Globus pallidus (tissue), 1 donor: ENCODE results near the gene APLNR.
"Not testable (repeated sequence)": the region's sequence is repeated elsewhere in the genome, so short reads cannot be mapped to it uniquely, and the experiment has no call there.

Experiments
- DNase-seq: peaks from one replicate; pipeline ENCODE4 v3.0.0-alpha.2; 2015; ENCODE audit warnings: low spot score

The APLNR gene

DNA sequence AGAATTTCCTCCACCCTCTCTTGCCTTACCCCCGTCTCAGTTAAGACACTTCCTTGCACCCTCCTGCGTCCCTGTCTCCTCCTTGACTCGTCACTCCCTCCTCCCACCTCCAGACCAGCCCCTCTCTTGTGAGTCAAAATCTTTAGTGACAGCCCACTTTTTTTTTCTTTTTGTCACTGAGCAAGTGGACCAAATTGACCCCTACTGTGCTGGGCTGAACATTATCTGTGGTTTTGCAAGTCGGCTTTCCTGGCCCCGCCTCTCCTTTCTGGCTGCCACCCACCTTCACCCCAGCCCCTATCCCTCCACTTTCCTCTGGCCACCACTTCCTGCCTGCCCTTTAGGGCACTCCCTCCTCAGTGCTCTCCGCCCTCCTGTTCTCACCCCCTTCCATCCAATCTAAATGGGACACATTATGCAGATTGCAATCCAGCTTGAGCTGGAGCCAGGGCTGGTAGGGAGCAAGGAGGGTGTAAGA is at the start of gene APLNR:
TSS of gene APLNR (minus strand) at position 47 of the 478 bp plus-strand sequence. CDS start 246 bp downstream, outside the sequence.
- DNase-seq: no peak

GRCh38 chr11:57283231-57283990 is 46.4 kb upstream of the APLNR start:
- DNase-seq: no peak

DNA sequence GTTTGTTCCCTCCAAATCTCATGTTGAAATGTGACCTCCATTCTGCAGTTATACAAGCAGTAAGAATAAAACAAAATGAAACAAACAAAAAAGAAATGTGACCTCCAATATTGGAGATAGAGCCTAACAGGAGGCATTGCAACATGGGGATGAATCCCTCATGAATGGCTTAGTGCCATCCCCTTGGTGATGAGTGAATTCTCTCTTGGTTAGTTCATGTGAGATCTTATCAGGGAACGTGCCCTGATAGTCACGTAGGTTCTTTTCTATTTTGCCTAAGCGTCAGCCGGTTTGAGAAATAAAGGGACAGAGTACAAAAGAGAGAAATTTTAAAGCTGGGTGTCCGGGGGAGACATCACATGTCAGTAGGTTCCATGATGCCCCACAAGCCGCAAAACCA is 44.5 kb upstream of the APLNR start:
- DNase-seq: not testable (repeated sequence)

- DNase-seq: no peak
Measured at GRCh38 chr11:57279116-57279515, 42.1 kb upstream of the APLNR start.

- DNase-seq: no peak
Measured at GRCh38 chr11:57278721-57279095, 41.7 kb upstream of the APLNR start.

DNA sequence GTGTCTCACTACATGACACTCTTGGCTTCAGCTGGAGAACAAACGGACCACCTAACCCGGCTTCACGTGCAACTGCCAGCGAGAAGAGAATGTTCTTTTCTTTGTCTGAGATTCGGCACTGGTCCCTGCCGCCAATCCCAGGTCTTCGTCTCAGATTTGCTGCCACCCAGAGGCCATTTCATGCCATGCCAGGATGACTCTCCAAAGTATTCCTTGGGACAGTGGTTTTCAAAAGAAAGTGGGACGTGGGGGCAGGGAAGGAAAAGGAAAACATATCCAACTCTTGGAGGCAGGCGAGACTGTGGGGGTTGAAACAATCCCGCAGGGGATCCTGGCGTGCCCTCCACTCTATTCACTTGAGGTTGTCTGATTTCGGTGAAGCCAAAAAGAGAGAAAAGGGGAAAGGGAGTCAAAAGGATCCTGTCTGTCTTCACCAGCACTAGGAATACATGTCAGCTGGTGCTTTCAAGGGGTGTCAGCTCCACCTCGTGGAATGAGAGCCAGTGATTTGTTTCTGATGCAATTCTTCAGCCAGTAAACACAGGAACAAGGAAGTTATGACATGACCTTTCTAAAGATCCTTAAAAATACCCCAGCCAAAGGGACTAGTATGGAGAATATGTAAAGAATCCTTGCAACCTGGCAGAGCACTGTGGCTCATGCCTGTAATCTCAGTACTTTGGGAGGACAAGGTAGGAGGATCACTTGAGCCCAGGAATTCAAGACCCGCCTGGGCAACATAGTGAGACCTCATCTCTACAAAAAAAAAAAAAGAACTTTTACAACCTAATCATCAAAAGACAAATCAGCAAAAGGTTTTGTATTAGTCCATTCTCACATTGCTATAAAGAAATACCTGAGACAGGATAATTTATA is 41.0 kb upstream of the APLNR start:
- peak; percentile 38 for DNase-seq

DNA sequence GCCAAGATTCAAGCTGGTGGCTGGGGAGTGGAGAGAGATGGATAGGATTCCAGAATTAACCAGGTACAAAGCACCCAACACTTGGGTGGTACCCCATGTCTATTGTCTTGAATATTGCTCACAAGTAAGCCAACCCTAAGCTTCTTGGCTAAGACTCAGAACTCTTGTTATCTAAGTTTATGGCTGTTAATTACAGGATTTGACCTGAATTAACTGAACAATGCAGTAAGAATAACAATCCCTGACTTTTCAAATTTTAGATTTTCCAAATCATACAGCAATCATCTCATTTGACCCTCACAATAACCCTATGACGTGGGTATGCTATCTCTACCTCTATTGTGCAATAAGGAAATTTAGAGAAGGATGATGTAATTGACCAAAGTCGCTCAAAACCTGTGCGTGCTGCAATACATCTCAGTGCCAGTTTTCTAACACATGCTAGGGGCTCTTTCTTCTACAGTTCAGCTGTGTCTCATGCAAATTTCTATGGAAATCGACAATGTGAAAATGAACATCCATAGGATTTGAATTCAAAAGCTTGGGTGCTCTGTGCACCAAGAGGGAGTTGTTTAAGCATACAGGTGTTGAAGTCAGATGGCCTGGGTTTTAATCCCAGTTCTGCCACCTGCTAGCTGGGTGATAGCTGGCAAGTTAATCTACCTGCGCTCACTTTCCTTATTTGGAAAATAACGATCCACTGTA is 40.1 kb upstream of the APLNR start:
- DNase-seq: no peak

DNA sequence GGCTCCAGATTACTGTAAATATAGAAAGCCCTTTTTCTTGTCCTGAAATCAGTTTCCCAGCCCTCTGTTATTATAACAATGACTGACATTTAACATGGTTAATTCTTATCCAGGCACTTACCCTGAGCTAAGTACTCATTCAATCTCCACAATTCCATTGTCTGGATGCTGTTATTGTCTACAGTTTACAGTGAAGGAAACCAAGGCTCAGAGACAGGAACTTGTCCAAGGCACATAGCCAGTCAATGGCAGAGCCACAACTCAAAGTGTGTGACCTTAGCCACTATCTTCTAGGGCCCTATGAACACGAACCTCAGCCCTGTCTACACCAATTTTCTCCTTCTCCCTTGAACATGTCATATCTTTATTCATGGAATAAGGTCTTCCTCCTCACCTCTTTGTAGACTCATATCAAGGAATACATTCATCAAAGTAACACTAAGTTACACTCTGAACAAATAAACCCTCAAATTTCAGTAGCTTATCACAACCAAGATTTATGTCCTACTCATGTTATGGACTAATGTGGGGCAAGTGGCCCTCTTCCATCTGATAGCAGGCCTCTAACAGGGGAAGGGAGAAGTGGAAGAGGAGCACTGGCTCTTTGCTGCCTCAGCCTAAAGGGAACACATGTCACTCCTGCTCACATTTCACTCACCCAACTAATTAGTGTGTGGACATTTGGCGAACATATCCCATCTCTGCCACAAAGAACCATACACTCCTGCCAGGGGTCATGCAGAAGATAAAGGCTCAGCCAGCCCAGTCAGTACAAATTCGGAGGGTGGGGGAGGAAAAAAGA is 39.3 kb upstream of the APLNR start:
- no peak for DNase-seq

GRCh38 chr11:57275582-57275981 is 38.5 kb upstream of the APLNR start:
- DNase-seq: no peak

DNA sequence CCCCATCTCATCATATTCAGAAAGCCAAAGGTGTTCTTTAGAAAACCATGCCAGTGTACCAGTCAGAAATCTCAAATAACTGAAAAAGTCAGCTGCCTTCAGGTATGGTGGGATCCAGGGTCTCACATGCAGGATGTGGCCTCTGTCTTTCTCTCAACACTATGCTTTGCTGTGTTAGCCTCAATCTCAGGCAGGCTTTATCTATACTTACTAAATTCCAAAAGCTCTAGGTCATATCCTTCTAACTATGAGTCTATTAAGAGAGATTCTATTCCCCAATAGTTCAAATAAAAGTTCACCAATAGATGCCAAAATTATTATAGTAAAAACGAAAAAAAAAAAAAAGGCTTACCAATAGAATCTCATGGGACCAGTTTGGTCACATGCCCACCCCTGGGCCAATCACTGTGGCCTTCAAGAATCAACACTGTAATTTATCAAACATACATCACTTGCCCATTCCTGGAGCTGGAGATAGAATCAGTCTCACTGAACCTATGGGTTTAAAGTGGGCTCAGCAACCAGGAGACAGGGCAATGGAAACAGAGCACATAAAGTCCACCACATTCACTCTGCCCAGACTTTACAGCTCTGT is 38.0 kb upstream of the APLNR start:
- no peak for DNase-seq

GRCh38 chr11:57273448-57274058 is 36.5 kb upstream of the APLNR start:
- no peak for DNase-seq

- DNase-seq: no peak
Measured at GRCh38 chr11:57269571-57270021, 32.5 kb upstream of the APLNR start.

- DNase-seq: no peak
Measured at GRCh38 chr11:57266157-57266556, 29.1 kb upstream of the APLNR start.

DNA sequence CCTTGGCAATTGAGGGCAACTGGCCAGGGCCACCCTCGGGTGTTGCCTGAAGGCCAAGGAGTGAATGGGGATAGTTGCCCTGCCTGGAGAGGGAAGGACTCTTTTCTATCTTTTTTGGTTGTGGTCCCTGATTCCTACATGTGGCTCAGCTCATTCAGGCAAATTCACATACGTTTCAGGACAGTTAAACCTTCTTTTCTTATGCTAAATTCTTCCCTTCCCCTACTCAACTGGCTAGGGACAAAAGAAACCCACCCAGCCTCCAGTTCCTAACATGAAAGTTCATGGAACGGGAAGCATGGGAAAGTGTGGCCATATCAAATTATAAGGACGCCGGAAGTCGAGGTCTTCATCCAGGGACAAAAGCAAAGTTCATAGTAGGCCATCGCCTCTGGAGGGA is 26.3 kb upstream of the APLNR start:
- no peak for DNase-seq

DNA sequence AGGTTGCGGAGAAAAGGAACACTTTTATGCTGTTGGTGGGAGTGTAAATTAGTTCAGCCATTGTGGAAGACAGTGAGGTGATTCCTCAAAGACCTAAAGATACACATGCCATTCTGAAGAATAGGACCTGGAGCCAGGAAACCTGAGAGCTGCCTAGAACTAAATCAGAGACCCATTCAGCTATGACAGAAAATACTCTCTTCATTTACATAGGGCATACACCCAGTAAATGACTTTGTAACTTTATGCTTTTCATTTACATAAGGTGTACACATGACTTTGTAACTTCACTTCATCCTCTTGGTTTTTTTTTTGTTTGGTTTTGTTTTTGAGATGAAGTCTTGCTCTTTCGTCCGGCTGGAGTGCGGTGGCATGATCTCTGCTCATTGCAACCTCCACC is 25.1 kb upstream of the APLNR start:
- DNase-seq: no peak

DNA sequence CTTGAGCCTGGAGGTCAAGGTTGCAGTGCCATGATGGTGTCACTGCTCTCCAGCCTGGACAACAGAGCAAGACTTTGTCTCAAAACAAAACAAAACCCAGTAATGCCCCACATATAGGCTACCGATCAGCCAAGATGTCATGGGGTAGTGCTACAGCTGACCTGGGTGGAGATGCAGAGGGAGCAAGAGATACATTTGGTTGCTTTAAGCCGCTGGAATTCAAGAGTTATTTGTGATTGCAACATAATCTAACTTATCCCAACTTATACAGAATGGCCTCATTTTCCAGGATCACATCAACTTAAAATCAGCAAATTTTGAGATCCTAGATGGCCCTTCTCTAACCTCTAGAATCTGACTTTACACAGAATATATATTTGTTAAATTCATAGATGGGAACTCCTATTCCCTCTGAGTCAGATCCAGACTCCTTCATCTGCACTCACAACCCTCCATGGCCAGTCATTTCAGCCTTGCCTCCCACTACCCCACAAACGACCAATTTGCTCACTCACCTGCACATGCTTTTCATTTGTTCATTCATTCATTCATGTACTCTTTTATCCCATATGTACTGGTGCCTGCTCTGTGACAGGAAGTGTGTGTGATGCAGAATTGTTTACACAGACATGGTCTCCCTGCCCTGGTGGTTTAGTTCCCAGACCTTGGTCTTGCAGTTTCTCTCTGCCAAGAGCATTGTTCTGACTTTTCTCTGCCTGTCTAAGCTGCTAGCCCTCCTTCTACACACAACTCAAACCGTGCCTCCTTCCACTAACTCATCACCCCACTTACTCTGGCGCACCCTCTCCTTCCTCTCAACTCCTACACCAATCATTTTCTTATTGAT is 24.1 kb upstream of the APLNR start:
- no peak for DNase-seq

GRCh38 chr11:57256119-57256518 is 19.1 kb upstream of the APLNR start:
- DNase-seq: no peak

DNA sequence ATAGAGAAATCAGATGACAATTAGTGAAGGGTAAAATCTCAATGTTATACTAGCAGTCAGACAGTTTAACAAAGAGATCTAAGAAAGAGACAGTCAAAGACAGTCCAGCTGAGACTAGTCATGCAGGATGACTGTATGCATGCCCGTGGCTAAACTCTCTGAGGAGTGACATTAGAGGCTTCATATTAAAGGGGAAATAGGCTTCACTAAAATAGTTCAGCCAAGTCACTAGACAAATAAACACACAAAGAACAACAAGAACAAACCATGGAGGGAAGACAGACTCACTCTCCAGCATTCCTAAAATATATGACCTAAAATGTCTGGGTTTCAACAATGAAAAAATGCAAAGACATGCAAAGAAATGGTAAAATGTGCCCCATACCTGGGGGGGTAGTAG is 18.6 kb upstream of the APLNR start:
- DNase-seq: no peak

DNA sequence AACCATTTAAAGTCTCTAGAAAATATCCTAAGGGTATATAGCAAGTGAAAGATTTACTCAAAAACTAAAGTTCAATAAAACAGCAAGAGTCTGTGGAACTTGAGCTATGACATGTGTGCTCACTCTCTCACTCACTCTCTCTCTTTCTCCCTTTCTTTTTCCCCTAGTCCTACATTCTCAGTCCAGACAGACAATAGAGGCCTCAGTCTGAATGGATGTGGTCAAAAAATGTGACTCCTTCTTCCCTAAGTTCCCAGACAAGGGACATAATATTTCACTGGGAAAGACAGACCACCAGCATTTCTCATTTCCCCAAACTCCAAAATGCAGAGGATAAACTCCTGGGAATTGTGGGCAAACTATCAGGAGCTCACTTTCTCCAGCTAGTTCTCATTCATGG is 17.6 kb upstream of the APLNR start:
- DNase-seq: no peak
